Ovary (tissue), 9 donors: Measurements from ENCODE around the gene BACH1. TPM values are rescaled to one million over a fixed set of nuclear protein-coding genes. Genes with fewer than 3 reads are reported as not detected.

Experiments used
- DNase-seq, 5 donors: peaks; one replicate each; pipeline ENCODE4 v3.0.0-alpha.2; 2019 to 2020
- H3K27ac ChIP-seq, 2 donors: fragments of 200-600 bp; one replicate each; pipeline versions ENCODE4 v1.5.1 to v1.8.0; 2019 to 2022
- H3K27me3 ChIP-seq: fragments of 200-600 bp; one replicate; pipeline ENCODE4 v1.8.0; 2022
- H3K36me3 ChIP-seq: fragments of 200-600 bp; sonication (generic); one replicate; pipeline ENCODE4 v1.5.1; 2019
- H3K4me1 ChIP-seq: one replicate; pipeline ENCODE4 v1.8.1; 2013; ENCODE audit warnings: mild to moderate bottlenecking, moderate library complexity; ENCODE audit not compliant: insufficient read depth
- H3K4me3 ChIP-seq: fragments of 200-600 bp; sonication (generic); one replicate; pipeline ENCODE4 v1.5.1; 2017
- H3K9me3 ChIP-seq, 2 donors: fragments of 200-600 bp in 1 of 2; sonication (generic) in 1 of 2; one replicate each; pipeline versions ENCODE4 v1.5.1 to v1.8.1; 2013 to 2019; ENCODE audit warnings: mild to moderate bottlenecking in 1 of 2, moderate library complexity in 1 of 2
- CTCF ChIP-seq, 3 donors: fragments of 450-650 bp in 2 of 3; fragments of 200-600 bp in 1 of 3; IDR thresholded peaks; one replicate each; pipeline versions ENCODE4 v1.5.1 to v1.8.0; 2016 to 2022; ENCODE audit warnings: antibody characterized with exemption in 3 of 3, mild to moderate bottlenecking in 1 of 3
- EP300 ChIP-seq: sonication (generic); formaldehyde crosslinking; IDR thresholded peaks from one replicate; pipeline ENCODE4 v1.6.1; 2017; ENCODE audit warnings: antibody characterized with exemption
- POLR2A ChIP-seq: fragments of 450-650 bp; IDR thresholded peaks from one replicate; pipeline ENCODE4 v1.6.1; 2017; ENCODE audit warnings: antibody characterized with exemption, mild to moderate bottlenecking, moderate library complexity
- WGBS, 3 donors: extraction: QIAGEN DNeasy Blood & Tissue Kit in 1 of 3; methylation state at CpG; one replicate each; pipeline versions ENCODE4 v1.1.5 to v1.1.7; 2013 to 2017; 5-methylcytosine and 5-hydroxymethylcytosine counted together
- intact Hi-C, 4 donors: fragments of 100-400 bp; cut with DNase I; formaldehyde crosslinking; loops; one replicate each; pipeline versions ENCODE4 v1.11.0 to v1.15.1; 2022 to 2023
- polyA plus RNA-seq, 2 donors: library from polyadenylated mRNA; stranded (reverse); fragments of 200-250 nt in 1 of 2; fragments of 350-450 nt in 1 of 2; fragmentation: Illumina TruSeq in 1 of 2; extraction: RNeasy Lipid Tissue Mini Kit (QIAGEN cat#74804) in 1 of 2; gene quantifications; one replicate each; pipeline ENCODE4 v1.2.3, GENCODE V29; 2013 to 2014
- total RNA-seq, 7 donors: library from RNA; depleted of rRNA in 2 of 7; stranded (reverse); fragments of >200 nt in 2 of 7; fragmentation: NEBNext Ultra II Directional in 3 of 7; extraction: Animal tissue kit (Norgen Biotek cat#: 25700) in 3 of 7; gene quantifications; one replicate each; pipeline versions ENCODE4 v1.1.0 to v1.2.4, GENCODE V29; 2016 to 2023
- donor health status: DM: no; HTN: no; CAD: no; lungs with moderate emphysema.
- donor health status: DM: no; HTN: no; CAD: no.
- donor health status: Bipolar disorder and iron deficiency.
- donor health status: DM: yes; HTN: yes; CAD: no.
- donor health status: DM: no; HTN: no; CAD: no.
- donor health status: DM: yes; HTN: yes; CAD: no.

Gene BACH1
- total and polyA plus RNA-seq, 9 donors, result 11.4 to 77.0 (median 52.3) TPM

GRCh38 chr21:29379517-29380054 is 80.9 kb downstream of the BACH1 start:
- H3K4me1 ChIP-seq, result no peaks in the 10 kb centered on the region
- WGBS, 3 donors, result 87 to 90% (median 89%) methylated on average over 6 of the region's 6 CpGs
- no peaks in the 10 kb centered on the region for H3K9me3 ChIP-seq
- DNase-seq, result no peak
- TF ChIP-seq CTCF (IDR thresholded peaks at IDR 0.05), result no peak
- no peak for TF ChIP-seq EP300
- no peak for TF ChIP-seq POLR2A
- H3K27ac ChIP-seq, result no peak overlapping the region
- H3K36me3 ChIP-seq, result no peaks in the 10 kb centered on the region
- intact Hi-C loops, result loop anchor here in 2 of 4 donors (5.0 to 10.0 kb wide), 3 partner anchors 212 to 285 kb away; no protein-coding TSS in a partner anchor
- H3K4me3 ChIP-seq, result no peak overlapping the region
- H3K27me3 ChIP-seq, result no peaks in the 10 kb centered on the region

GRCh38 chr21:29382030-29382654 is 83.4 kb downstream of the BACH1 start:
- 89 to 92% (median 90%) methylated on average over 4 of the region's 4 CpGs for WGBS, 3 donors
- H3K27me3 ChIP-seq, result no peaks in the 10 kb centered on the region
- TF ChIP-seq CTCF (IDR thresholded peaks at IDR 0.05) (no peak), POLR2A (no peak), EP300 (no peak)
- H3K4me1 ChIP-seq, result no peaks in the 10 kb centered on the region
- intact Hi-C loops, result no loop called here
- H3K36me3 ChIP-seq, result no peaks in the 10 kb centered on the region
- DNase-seq, result no peak
- no peak overlapping the region for H3K27ac ChIP-seq
- H3K9me3 ChIP-seq, result no peaks in the 10 kb centered on the region
- H3K4me3 ChIP-seq, result no peak overlapping the region

- no peaks in the 10 kb centered on the region for H3K4me1 ChIP-seq
- 51 to 68% (median 68%) methylated on average over 2 of the region's 2 CpGs for WGBS, 3 donors
- no peak overlapping the region for H3K4me3 ChIP-seq
- H3K9me3 ChIP-seq, result no peaks in the 10 kb centered on the region
- no peak overlapping the region for H3K27ac ChIP-seq
- intact Hi-C loops, result no loop called here
- TF ChIP-seq CTCF (IDR thresholded peaks at IDR 0.05) (no peak), POLR2A (no peak), EP300 (no peak)
- no peaks in the 10 kb centered on the region for H3K27me3 ChIP-seq
- no peak for DNase-seq
- H3K36me3 ChIP-seq, result no peaks in the 10 kb centered on the region
Observed at GRCh38 chr21:29384683-29385359, 86.1 kb downstream of the BACH1 start.

- Histone ChIP-seq H3K36me3 (no peaks in the 10 kb centered on the region), H3K4me1 (no peaks in the 10 kb centered on the region), H3K9me3 (no peaks in the 10 kb centered on the region), H3K27me3 (no peaks in the 10 kb centered on the region), H3K27ac (no peak overlapping the region), H3K4me3 (no peak overlapping the region)
- TF ChIP-seq EP300, result no peak
- no peak for TF ChIP-seq CTCF (IDR thresholded peaks at IDR 0.05)
- TF ChIP-seq POLR2A, result no peak
- intact Hi-C loops, result no loop called here
- no peak for DNase-seq
- 55 to 65% (median 64%) methylated on average over 6 of the region's 6 CpGs for WGBS, 3 donors
Observed at GRCh38 chr21:29385934-29386520, 87.3 kb downstream of the BACH1 start.
